SK-N-MC (cell line): ENCODE measurements around the gene TNFAIP1.

Experiments
- EZH2 ChIP-seq: fragments of 200-600 bp; sonication (generic); IDR thresholded peaks from one replicate; pipeline ENCODE4 v1.6.1; 2017; ENCODE audit warnings: antibody characterized with exemption
- FOXP2 ChIP-seq: optimal IDR thresholded peaks from 2 replicates; pipeline ENCODE3; 2011; ENCODE audit warnings: mild to moderate bottlenecking, moderate library complexity; ENCODE audit not compliant: insufficient read depth; ENCODE audit errors: extremely low read length, control extremely low read depth
- POLR2AphosphoS5 ChIP-seq: IDR thresholded peaks from 2 replicates; pipeline ENCODE4 v1.6.1; 2012; ENCODE audit warnings: mild to moderate bottlenecking, low read depth, low read length, borderline replicate concordance

DNA sequence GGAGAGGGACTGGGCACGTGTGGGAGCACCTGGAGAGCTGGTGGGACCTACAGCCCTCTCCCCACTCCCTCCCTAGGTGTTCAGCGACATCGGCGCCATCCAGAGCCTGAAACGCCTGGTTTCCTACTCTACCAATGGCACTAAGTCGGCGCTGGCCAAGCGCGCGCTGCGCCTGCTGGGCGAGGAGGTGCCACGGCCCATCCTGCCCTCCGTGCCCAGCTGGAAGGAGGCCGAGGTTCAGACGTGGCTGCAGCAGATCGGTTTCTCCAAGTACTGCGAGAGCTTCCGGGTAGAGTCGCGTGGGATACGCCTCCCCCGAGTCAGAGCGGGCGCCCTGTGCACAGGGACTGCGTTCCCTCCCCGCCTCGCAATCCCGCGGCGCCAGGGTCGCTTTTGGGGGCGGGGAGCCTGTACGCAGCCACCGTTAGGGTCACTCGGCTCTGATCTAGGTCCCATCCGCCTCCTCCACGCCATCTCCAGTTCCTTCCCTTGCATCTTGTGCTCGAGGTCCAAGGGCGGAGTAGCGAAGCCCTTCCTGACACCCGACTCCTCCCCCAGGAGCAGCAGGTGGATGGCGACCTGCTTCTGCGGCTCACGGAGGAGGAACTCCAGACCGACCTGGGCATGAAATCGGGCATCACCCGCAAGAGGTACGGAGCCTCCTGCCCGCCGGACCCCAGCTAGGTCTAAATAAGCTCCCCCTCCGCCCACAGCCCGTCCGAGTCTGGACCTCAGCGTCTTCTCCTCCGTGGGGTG, 48.9 kb downstream of the TNFAIP1 start:
- TF ChIP-seq EZH2 (no peak), POLR2AphosphoS5 (no peak), FOXP2 (no peak)
